Neural cell (in vitro differentiated cells): ENCODE results near the gene GOLGA2. TPM values are rescaled to one million over a fixed set of nuclear protein-coding genes. Genes with fewer than 3 reads are reported as not detected.

Experiments
- H2AFZ ChIP-seq: fragments of 200-600, 300-800 bp; sonication (generic), shearing (Covaris generic); 2 replicates; pipeline ENCODE4 v1.6.0; 2014; ENCODE audit warnings: low read depth, mild to moderate bottlenecking, antibody characterized with exemption, low read length, moderate library complexity
- H3F3A ChIP-seq: fragments of 200-600 bp; shearing (Covaris generic); 2 replicates; pipeline ENCODE4 v1.6.1; 2016; ENCODE audit warnings: mild to moderate bottlenecking, moderate library complexity, mixed read lengths, antibody characterized with exemption, low read length; ENCODE audit not compliant: insufficient read depth, poor library complexity, severe bottlenecking
- H3K27ac ChIP-seq: fragments of 200-600, 300-800 bp; sonication (generic), shearing (Covaris generic); 2 replicates; pipeline ENCODE4 v1.5.1; 2014; ENCODE audit warnings: mild to moderate bottlenecking, low read length, moderate library complexity
- H3K27me3 ChIP-seq: fragments of 300-800, 200-600 bp; sonication (generic), shearing (Covaris generic); 2 replicates; pipeline ENCODE4 v1.6.0; 2014; ENCODE audit warnings: mild to moderate bottlenecking, low read depth, low read length, moderate library complexity; ENCODE audit not compliant: insufficient read depth
- H3K36me3 ChIP-seq: fragments of 300-800, 200-600 bp; sonication (generic), shearing (Covaris generic); 2 replicates; pipeline ENCODE4 v1.5.1; 2014; ENCODE audit warnings: mild to moderate bottlenecking, antibody characterized with exemption, low read length, moderate library complexity; ENCODE audit not compliant: insufficient read depth
- H3K4me2 ChIP-seq: fragments of 300-800, 200-600 bp; sonication (generic), shearing (Covaris generic); 2 replicates; pipeline ENCODE4 v1.6.0; 2014; ENCODE audit warnings: mild to moderate bottlenecking, low read length
- H3K4me3 ChIP-seq: fragments of 300-800, 200-600 bp; sonication (generic), shearing (Covaris generic); 2 replicates; pipeline ENCODE4 v1.5.1; 2014; ENCODE audit warnings: mild to moderate bottlenecking, low read length, moderate library complexity
- H3K79me2 ChIP-seq: fragments of 200-600 bp; shearing (Covaris generic); replicated peaks from 2 replicates; pipeline ENCODE4 v1.6.0; 2014; ENCODE audit warnings: mild to moderate bottlenecking, low read length, moderate library complexity; ENCODE audit not compliant: insufficient read depth
- H3K9ac ChIP-seq: fragments of 300-800, 200-600 bp; sonication (generic), shearing (Covaris generic); 2 replicates; pipeline ENCODE4 v1.6.1; 2016; ENCODE audit warnings: mild to moderate bottlenecking, low read length, mixed read lengths
- H3K9me2 ChIP-seq: fragments of 200-600 bp; shearing (Covaris generic); 2 replicates; pipeline ENCODE4 v1.6.1; 2016; ENCODE audit warnings: mild to moderate bottlenecking, low read length, mixed read lengths; ENCODE audit not compliant: insufficient read depth
- H3K9me3 ChIP-seq: fragments of 200-600, 300-800 bp; sonication (generic), shearing (Covaris generic); 2 replicates; pipeline ENCODE4 v1.6.1; 2016; ENCODE audit warnings: mild to moderate bottlenecking, mixed run types, low read length, moderate library complexity, mixed read lengths
- H4K20me1 ChIP-seq: fragments of 200-600 bp; shearing (Covaris generic); 2 replicates; pipeline ENCODE4 v1.6.1; 2016; ENCODE audit warnings: mild to moderate bottlenecking, mixed run types; ENCODE audit not compliant: insufficient read depth
- EP300 ChIP-seq: fragments of 450-650 bp; conservative IDR thresholded peaks from 2 replicates; pipeline ENCODE4 v1.6.1; 2014; ENCODE audit warnings: antibody characterized with exemption, mild to moderate bottlenecking, moderate library complexity; ENCODE audit not compliant: poor library complexity, severe bottlenecking
- EZH2 ChIP-seq: fragments of 200-600, 300-800 bp; shearing (Covaris generic), sonication (generic); IDR thresholded peaks from 2 replicates; pipeline ENCODE4 v1.6.1; 2014; ENCODE audit warnings: antibody characterized with exemption, low read length, borderline replicate concordance, mild to moderate bottlenecking; ENCODE audit not compliant: insufficient read depth, poor library complexity, severe bottlenecking
- MXI1 ChIP-seq: fragments of 450-650 bp; conservative IDR thresholded peaks from 2 replicates; pipeline ENCODE4 v1.6.1; 2014; ENCODE audit warnings: antibody characterized with exemption, mild to moderate bottlenecking; ENCODE audit not compliant: poor library complexity, severe bottlenecking
- POLR2AphosphoS5 ChIP-seq: IDR thresholded peaks from 2 replicates; pipeline ENCODE4 v1.6.1; 2012
- SMC3 ChIP-seq: fragments of 450-650 bp; conservative IDR thresholded peaks from 2 replicates; pipeline ENCODE4 v1.6.1; 2014; ENCODE audit warnings: antibody characterized with exemption, mild to moderate bottlenecking, moderate library complexity; ENCODE audit not compliant: poor library complexity
- TAF1 ChIP-seq: IDR thresholded peaks from 2 replicates; pipeline ENCODE4 v1.6.1; 2012; ENCODE audit warnings: low read depth
- polyA plus RNA-seq: library from polyadenylated mRNA; depleted of rRNA; stranded (reverse); fragments of >200 nt; gene quantifications from 2 replicates; pipeline ENCODE4 v1.2.3, GENCODE V29; 2014
- TF ChIP-seq, protein P1 (sequence below): IDR thresholded peaks from 2 replicates; pipeline ENCODE4 v1.6.1; 2012; ENCODE audit warnings: borderline replicate concordance
- TF ChIP-seq, protein P2 (sequence below): fragments of 450-650 bp; IDR thresholded peaks from 2 replicates; pipeline ENCODE4 v1.5.1; 2014; ENCODE audit warnings: antibody characterized with exemption, mild to moderate bottlenecking, moderate library complexity; ENCODE audit not compliant: poor library complexity, severe bottlenecking

GOLGA2 gene
- polyA plus RNA-seq, 1 donor from 2014 or later = 46.3 TPM

DNA sequence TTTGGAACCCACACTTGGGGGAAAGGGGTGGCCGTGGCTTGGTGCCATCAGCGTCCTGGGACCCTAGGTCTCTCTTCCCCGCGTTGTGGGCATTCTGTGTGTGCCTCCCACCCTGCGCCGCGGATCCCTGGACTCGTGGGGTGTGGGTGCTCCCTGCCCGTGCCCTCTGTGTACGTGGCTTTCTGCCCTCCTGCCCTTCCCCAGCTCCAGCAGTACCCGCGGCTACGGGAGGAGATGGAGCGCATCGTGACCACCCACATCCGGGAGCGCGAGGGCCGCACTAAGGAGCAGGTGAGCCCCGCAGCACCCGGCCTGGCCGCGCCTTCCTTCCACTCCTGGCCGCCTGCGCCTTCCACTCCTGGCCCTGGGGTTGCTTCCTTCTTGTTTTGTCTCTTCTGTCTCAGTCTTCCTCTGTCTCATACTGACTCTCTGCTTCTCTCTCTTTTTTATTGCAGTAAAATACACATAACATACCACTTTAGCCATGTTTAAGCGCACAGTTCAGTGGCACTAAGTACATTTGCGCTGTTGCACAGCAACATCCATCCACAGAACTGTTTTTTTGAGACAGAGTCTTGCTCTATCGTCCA lies 41.9 kb downstream of the GOLGA2 start:
- no peak for TF ChIP-seq TAF1
- no peak for TF ChIP-seq SMC3
- TF ChIP-seq EZH2 = no peak
- no peak overlapping the region for H3K4me3 ChIP-seq

DNA sequence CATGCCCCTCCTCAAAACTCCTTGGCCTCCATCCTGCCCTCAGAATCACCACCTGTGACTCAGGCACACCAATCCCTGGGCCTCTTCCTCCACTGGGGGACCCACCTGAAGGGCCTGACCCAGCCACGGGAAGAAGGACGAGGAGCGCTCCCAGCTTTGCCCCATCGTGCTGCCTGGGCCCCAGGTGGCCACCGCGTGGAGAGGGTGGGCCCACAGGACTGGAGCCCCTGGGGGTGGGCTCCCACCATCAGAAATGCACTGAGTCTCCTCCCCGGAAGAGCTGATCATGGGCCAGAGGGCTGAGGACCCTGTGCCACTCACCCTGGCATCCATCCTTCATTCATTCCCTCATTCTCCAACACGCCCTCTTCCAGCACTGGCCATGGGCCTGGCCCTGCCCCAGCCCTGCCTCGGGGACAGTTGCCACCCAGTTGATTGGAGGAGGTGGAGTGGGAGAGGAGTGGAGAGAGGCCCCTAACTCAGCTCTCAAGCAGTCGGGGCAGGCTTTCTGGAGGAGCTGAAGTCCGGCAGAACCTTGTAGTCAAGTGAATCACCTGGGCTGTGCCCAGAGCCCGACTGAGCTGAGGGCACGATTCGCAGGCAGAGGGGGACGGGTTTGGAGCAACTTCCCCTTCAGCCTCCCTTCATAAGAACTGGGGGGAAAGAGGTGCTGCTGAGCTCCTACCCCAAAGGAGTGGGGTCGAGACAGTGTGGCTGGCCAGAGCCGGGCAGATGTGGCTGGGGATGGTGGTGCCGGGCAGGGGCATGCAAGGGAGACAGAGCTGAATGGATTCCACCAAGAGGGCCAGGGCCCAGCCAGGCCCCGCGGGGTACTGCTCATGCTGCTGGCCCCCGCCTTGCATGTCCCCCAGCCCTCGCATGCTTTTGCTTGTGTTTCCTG lies 43.0 kb downstream of the GOLGA2 start:
- H3K36me3 ChIP-seq = peaks cover 4% of the 10 kb centered on the region
- H3K27ac ChIP-seq = no peak overlapping the region

More for the DNA sequence above, 41.9 kb downstream of the GOLGA2 start:
- Histone ChIP-seq H3K9ac (no peak overlapping the region), H3K27me3 (no peaks in the 10 kb centered on the region), H2AFZ (no peak overlapping the region), H3K4me2 (no peak overlapping the region), H3K79me2 (no peaks in the 10 kb centered on the region), H4K20me1 (no peaks in the 10 kb centered on the region), H3F3A (no peaks in the 10 kb centered on the region), H3K9me3 (no peaks in the 10 kb centered on the region), H3K9me2 (no peaks in the 10 kb centered on the region), H3K36me3 (peaks cover 4% of the 10 kb centered on the region), H3K27ac (no peak overlapping the region)

More for the DNA sequence above, 43.0 kb downstream of the GOLGA2 start:
- Histone ChIP-seq H3K79me2 (no peaks in the 10 kb centered on the region), H3K9me3 (no peaks in the 10 kb centered on the region), H3K4me3 (no peak overlapping the region), H3F3A (no peaks in the 10 kb centered on the region), H2AFZ (no peak overlapping the region), H3K27me3 (no peaks in the 10 kb centered on the region), H3K9me2 (no peaks in the 10 kb centered on the region), H3K9ac (no peak overlapping the region), H4K20me1 (no peaks in the 10 kb centered on the region), H3K4me2 (no peak overlapping the region)
- TF ChIP-seq POLR2AphosphoS5 (no peak), TAF1 (no peak), EP300 (no peak), MXI1 (no peak), EZH2 (no peak), SMC3 (no peak)
- TF ChIP-seq, protein P1, sequence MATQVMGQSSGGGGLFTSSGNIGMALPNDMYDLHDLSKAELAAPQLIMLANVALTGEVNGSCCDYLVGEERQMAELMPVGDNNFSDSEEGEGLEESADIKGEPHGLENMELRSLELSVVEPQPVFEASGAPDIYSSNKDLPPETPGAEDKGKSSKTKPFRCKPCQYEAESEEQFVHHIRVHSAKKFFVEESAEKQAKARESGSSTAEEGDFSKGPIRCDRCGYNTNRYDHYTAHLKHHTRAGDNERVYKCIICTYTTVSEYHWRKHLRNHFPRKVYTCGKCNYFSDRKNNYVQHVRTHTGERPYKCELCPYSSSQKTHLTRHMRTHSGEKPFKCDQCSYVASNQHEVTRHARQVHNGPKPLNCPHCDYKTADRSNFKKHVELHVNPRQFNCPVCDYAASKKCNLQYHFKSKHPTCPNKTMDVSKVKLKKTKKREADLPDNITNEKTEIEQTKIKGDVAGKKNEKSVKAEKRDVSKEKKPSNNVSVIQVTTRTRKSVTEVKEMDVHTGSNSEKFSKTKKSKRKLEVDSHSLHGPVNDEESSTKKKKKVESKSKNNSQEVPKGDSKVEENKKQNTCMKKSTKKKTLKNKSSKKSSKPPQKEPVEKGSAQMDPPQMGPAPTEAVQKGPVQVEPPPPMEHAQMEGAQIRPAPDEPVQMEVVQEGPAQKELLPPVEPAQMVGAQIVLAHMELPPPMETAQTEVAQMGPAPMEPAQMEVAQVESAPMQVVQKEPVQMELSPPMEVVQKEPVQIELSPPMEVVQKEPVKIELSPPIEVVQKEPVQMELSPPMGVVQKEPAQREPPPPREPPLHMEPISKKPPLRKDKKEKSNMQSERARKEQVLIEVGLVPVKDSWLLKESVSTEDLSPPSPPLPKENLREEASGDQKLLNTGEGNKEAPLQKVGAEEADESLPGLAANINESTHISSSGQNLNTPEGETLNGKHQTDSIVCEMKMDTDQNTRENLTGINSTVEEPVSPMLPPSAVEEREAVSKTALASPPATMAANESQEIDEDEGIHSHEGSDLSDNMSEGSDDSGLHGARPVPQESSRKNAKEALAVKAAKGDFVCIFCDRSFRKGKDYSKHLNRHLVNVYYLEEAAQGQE = no peak
- TF ChIP-seq, protein P2, sequence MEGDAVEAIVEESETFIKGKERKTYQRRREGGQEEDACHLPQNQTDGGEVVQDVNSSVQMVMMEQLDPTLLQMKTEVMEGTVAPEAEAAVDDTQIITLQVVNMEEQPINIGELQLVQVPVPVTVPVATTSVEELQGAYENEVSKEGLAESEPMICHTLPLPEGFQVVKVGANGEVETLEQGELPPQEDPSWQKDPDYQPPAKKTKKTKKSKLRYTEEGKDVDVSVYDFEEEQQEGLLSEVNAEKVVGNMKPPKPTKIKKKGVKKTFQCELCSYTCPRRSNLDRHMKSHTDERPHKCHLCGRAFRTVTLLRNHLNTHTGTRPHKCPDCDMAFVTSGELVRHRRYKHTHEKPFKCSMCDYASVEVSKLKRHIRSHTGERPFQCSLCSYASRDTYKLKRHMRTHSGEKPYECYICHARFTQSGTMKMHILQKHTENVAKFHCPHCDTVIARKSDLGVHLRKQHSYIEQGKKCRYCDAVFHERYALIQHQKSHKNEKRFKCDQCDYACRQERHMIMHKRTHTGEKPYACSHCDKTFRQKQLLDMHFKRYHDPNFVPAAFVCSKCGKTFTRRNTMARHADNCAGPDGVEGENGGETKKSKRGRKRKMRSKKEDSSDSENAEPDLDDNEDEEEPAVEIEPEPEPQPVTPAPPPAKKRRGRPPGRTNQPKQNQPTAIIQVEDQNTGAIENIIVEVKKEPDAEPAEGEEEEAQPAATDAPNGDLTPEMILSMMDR = no peak
